ENCODE data around the gene VEGFB. TPM values are rescaled to one million over a fixed set of nuclear protein-coding genes. Genes with fewer than 3 reads are reported as not detected.

Gene VEGFB
- total and polyA plus RNA-seq, 2 of the 8 experiments (the other 6 are each of a cell fraction or from before 2014, with no cell fraction given): 9.3 to 49.6 TPM

GRCh38 chr11:64276653-64277431, 42.5 kb downstream of the VEGFB start:
- Histone ChIP-seq H3K79me1 (ENCODE audit: low read depth, low read length) (no peaks in the 10 kb centered on the region; the same call in 1 of the 2 replicates), H3K23ac (ENCODE audit: insufficient read length) (no peak overlapping the region), H3K9ac (replicated peaks in 1 of 4; ENCODE audit: extremely low read depth in 1 of 4, low read depth in 3 of 4, low read length in 3 of 4) (no peak overlapping the region), H3K56ac (replicated peaks; ENCODE audit: insufficient read length, low read depth, low read length) (no peak overlapping the region), H3K4me2 (ENCODE audit: insufficient read depth in 1 of 2, low read depth in 2 of 2, low read length in 2 of 2) (no peak overlapping the region), H3K4ac (replicated peaks; ENCODE audit: insufficient read length, low read depth, low read length) (no peak overlapping the region), H3K14ac (ENCODE audit: insufficient read length) (no peak overlapping the region), H3K27ac (ENCODE audit: low read depth, low read length) (no peak overlapping the region), H3K4me1 (replicated peaks in 1 of 4; ENCODE audit: control insufficient read depth in 3 of 4, insufficient read depth in 4 of 4, low read length in 3 of 4) (peaks cover 0 to 5% (median under 1%) of the 10 kb centered on the region in 4 experiments; a peak in 1 of 7 replicates), H2BK120ac (replicated peaks; ENCODE audit: low read depth, low read length) (no peak overlapping the region), H2BK5ac (ENCODE audit: low read depth, low read length) (no peak overlapping the region), H4K20me1 (replicated peaks in 1 of 2; ENCODE audit: control insufficient read depth in 1 of 2, insufficient read depth in 2 of 2, low read length in 2 of 2) (no peaks in the 10 kb centered on the region), H3K79me2 (ENCODE audit: control insufficient read depth in 1 of 2, insufficient read depth in 2 of 2, low read length in 2 of 2) (0 out of 4 replicates have a peak, but pooled peaks cover 0 to 4% of the 10 kb centered on the region in 2 experiments), H4K8ac (ENCODE audit: extremely low read depth, insufficient read depth, low read length) (no peak overlapping the region), H3K18ac (ENCODE audit: extremely low read depth, low read length) (no peak overlapping the region), H3K4me3 (ENCODE audit: extremely low read depth in 1 of 4, insufficient read depth in 2 of 4, low read depth in 3 of 4, low read length in 4 of 4) (no peak overlapping the region), H3K27me3 (replicated peaks in 1 of 4; ENCODE audit: control insufficient read depth in 3 of 4, extremely low read depth in 1 of 4, insufficient read depth in 3 of 4, low read length in 3 of 4) (no peaks in the 10 kb centered on the region), H2AK5ac (ENCODE audit: low read depth, low read length) (no peak overlapping the region), H4K5ac (ENCODE audit: insufficient read length, low read depth, low read length) (no peak overlapping the region), H3K23me2 (ENCODE audit: low read depth, low read length) (no peaks in the 10 kb centered on the region), H2BK20ac (ENCODE audit: low read length) (no peak overlapping the region), H3K9me3 (ENCODE audit: insufficient read depth in 2 of 2, low read depth in 1 of 2, low read length in 1 of 2) (no peaks in the 10 kb centered on the region), H2BK15ac (ENCODE audit: low read length) (no peak overlapping the region), H4K91ac (replicated peaks; ENCODE audit: insufficient read length, low read length) (no peak overlapping the region), H2AFZ (ENCODE audit: low read length) (no peak overlapping the region), H3K36me3 (ENCODE audit: control insufficient read depth in 2 of 4, insufficient read depth in 4 of 4, low read length in 3 of 4) (no peaks in the 10 kb centered on the region; a peak in 1 of 8 replicates), H2BK12ac (ENCODE audit: low read depth, low read length) (no peak overlapping the region)
- FAIRE-seq (no peak), DNase-seq (ENCODE audit: low read depth in 1 of 2, low spot score in 2 of 2) (no peak)
- ChIA-PET CTCF (ENCODE audit: partially characterized antibody) (interaction anchor here (0.6 to 13.7 kb wide), 7 partner anchors 26 to 1891 kb away, joined by 3 to 168 read pairs (median 3); partner anchors contain the start of genes CATSPERZ, ESRRA, PRDX5 and STIP1), POLR2A (ENCODE audit: partially characterized antibody) (interaction anchor here (0.6 to 1.7 kb wide), 6 partner anchors 9 to 27 kb away, joined by 3 to 6 read pairs (median 3); partner anchors contain the start of gene KCNK4)
- no peak for TF ChIP-seq POU5F1 (IDR thresholded peaks at IDR 0.05; ENCODE audit: low read depth, low read length)
- TF ChIP-seq HDAC6 (IDR thresholded peaks at IDR 0.05; ENCODE audit: low read depth, low read length): no peak
- TF ChIP-seq KDM5A (IDR thresholded peaks at IDR 0.05; ENCODE audit: low read length): no peak
- no peak for TF ChIP-seq SP4 (IDR thresholded peaks at IDR 0.05; ENCODE audit: low read length)
- TF ChIP-seq SAP30 (IDR thresholded peaks at IDR 0.05; ENCODE audit: insufficient read depth, insufficient replicate concordance, low read length): no peak
- TF ChIP-seq RAD21 (IDR thresholded peaks at IDR 0.05 in 1 of 2, conservative IDR thresholded peaks at IDR 0.05 in 1 of 2; ENCODE audit: low read depth in 2 of 2, low read length in 2 of 2): no peak
- TF ChIP-seq RFX5 (IDR thresholded peaks at IDR 0.05; ENCODE audit: borderline replicate concordance, low read depth, low read length): no peak
- no peak for TF ChIP-seq EGR1 (IDR thresholded peaks at IDR 0.05; ENCODE audit: borderline replicate concordance, low read depth, low read length)
- 94% methylated on average over 17 of the region's 17 CpGs; no CpG with 5 or more reads in 1 of the 2 experiments for WGBS, 2 experiments (ENCODE audit: extremely low coverage in 1 of 2, insufficient coverage in 1 of 2, insufficient read length in 1 of 2, insufficient replicate concordance in 2 of 2, low coverage in 1 of 2, low lambda C conversion rate in 2 of 2, missing lambda C conversion rate in 1 of 2)

Measured in H1 (cell line).